HG03342 (cell line): ENCODE data around the gene MTUS2.

Experiments used
- ATAC-seq: cut with Tn5 transposase; IDR thresholded peaks from one replicate; pipeline ENCODE4 v1.9.1; 2021; ENCODE audit warnings: mild to moderate bottlenecking, moderate library complexity; ENCODE audit not compliant: unreplicated experiment

Gene MTUS2

GRCh38 chr13:28856287-28856686 lies 36.1 kb downstream of the MTUS2 start:
- no peak for ATAC-seq

- no peak for ATAC-seq
These were observed 38.9 kb downstream of the MTUS2 start for GRCh38 chr13:28859069-28859468.

- no peak for ATAC-seq
These were observed 39.6 kb downstream of the MTUS2 start for GRCh38 chr13:28859717-28860116.

- ATAC-seq: no peak
These were observed 44.4 kb downstream of the MTUS2 start for GRCh38 chr13:28864544-28864943.

GRCh38 chr13:28865149-28865744 lies 45.1 kb downstream of the MTUS2 start:
- ATAC-seq: no peak

- ATAC-seq: no peak
These were observed 45.8 kb downstream of the MTUS2 start for GRCh38 chr13:28865951-28866350.

GRCh38 chr13:28866932-28867331 lies 46.8 kb downstream of the MTUS2 start:
- no peak for ATAC-seq

- ATAC-seq: no peak
These were observed 47.4 kb downstream of the MTUS2 start for GRCh38 chr13:28867564-28867963.

- ATAC-seq: no peak
These were observed 52.5 kb downstream of the MTUS2 start for GRCh38 chr13:28872427-28873176.

- no peak for ATAC-seq
These were observed 55.9 kb downstream of the MTUS2 start for GRCh38 chr13:28875846-28876615.

- ATAC-seq: no peak
These were observed 57.3 kb downstream of the MTUS2 start for GRCh38 chr13:28877408-28877807.

GRCh38 chr13:28885181-28885580 lies 65.0 kb downstream of the MTUS2 start:
- ATAC-seq: no peak

GRCh38 chr13:28889086-28889732 lies 69.1 kb downstream of the MTUS2 start:
- ATAC-seq: no peak

- no peak for ATAC-seq
These were observed 70.6 kb downstream of the MTUS2 start for GRCh38 chr13:28890712-28891111.

- ATAC-seq: no peak
These were observed 97.9 kb downstream of the MTUS2 start for GRCh38 chr13:28918030-28918429.

- ATAC-seq: no peak
These were observed 102.2 kb downstream of the MTUS2 start for GRCh38 chr13:28922341-28922740.

- no peak for ATAC-seq
These were observed 115.0 kb downstream of the MTUS2 start for GRCh38 chr13:28935104-28935503.

- ATAC-seq: no peak
These were observed 122.8 kb downstream of the MTUS2 start for GRCh38 chr13:28942906-28943305.

GRCh38 chr13:28953714-28954418 lies 133.7 kb downstream of the MTUS2 start:
- no peak for ATAC-seq

- no peak for ATAC-seq
These were observed 134.2 kb downstream of the MTUS2 start for GRCh38 chr13:28954419-28954725.

- no peak for ATAC-seq
These were observed 134.7 kb downstream of the MTUS2 start for GRCh38 chr13:28954810-28955209.
